Sigmoid colon (tissue), 7 donors: ENCODE data around the gene CDC25B. TPM values are rescaled to one million over a fixed set of nuclear protein-coding genes. Genes with fewer than 3 reads are reported as not detected.

Experiments used
- DNase-seq: peaks from one replicate; pipeline ENCODE4 v3.0.0-alpha.2; 2019
- H3K27ac ChIP-seq, 4 donors: fragments of 200-600 bp; sonication (generic); one replicate each; pipeline ENCODE4 v1.5.1; 2016 to 2019; ENCODE audit warnings: mild to moderate bottlenecking in 1 of 4
- H3K27me3 ChIP-seq, 3 donors: fragments of 200-600 bp; sonication (generic); one replicate each; pipeline ENCODE4 v1.5.1; 2019; ENCODE audit warnings: mild to moderate bottlenecking in 1 of 3
- H3K36me3 ChIP-seq, 4 donors: fragments of 200-600 bp; sonication (generic); one replicate each; pipeline ENCODE4 v1.5.1; 2016 to 2019
- H3K4me1 ChIP-seq, 4 donors: fragments of 200-600 bp; sonication (generic); one replicate each; pipeline ENCODE4 v1.5.1; 2017 to 2019
- H3K4me3 ChIP-seq, 4 donors: fragments of 200-600 bp; sonication (generic); one replicate each; pipeline ENCODE4 v1.5.1; 2017 to 2019; ENCODE audit warnings: mild to moderate bottlenecking in 2 of 4, moderate library complexity in 1 of 4
- H3K9me3 ChIP-seq, 4 donors: fragments of 200-600 bp in 3 of 4; sonication (generic) in 3 of 4; one replicate each; pipeline versions ENCODE4 v1.5.1 to v1.6.1; 2013 to 2019
- CTCF ChIP-seq, 4 experiments: fragments of 450-650 bp in 3 of 4; fragments of 200-600 bp in 1 of 4; IDR thresholded peaks; one replicate each; pipeline ENCODE4 v1.5.1; 2016 to 2019; ENCODE audit warnings: antibody characterized with exemption in 4 of 4, mild to moderate bottlenecking in 3 of 4, moderate library complexity in 2 of 4
- EP300 ChIP-seq, 4 donors: sonication (generic); formaldehyde crosslinking; IDR thresholded peaks; one replicate each; pipeline ENCODE4 v1.6.1; 2017; ENCODE audit warnings: antibody characterized with exemption in 4 of 4
- POLR2A ChIP-seq, 2 donors: fragments of 450-650 bp; IDR thresholded peaks; one replicate each; pipeline ENCODE4 v1.6.1; 2016; ENCODE audit warnings: antibody characterized with exemption in 2 of 2, mild to moderate bottlenecking in 2 of 2, moderate library complexity in 2 of 2
- POLR2AphosphoS5 ChIP-seq, 4 donors: sonication (generic); formaldehyde crosslinking; IDR thresholded peaks; one replicate each; pipeline ENCODE4 v1.6.1; 2017; ENCODE audit warnings: antibody characterized with exemption in 4 of 4
- WGBS, 2 donors: extraction: QIAGEN DNeasy Blood & Tissue Kit; methylation state at CpG; one replicate each; pipeline ENCODE4 v1.1.7; 2013; 5-methylcytosine and 5-hydroxymethylcytosine counted together
- intact Hi-C: fragments of 100-400 bp; cut with DNase I; formaldehyde crosslinking; loops from one replicate; pipeline ENCODE4 v1.15.1; 2023
- polyA plus RNA-seq, 3 donors: library from polyadenylated mRNA; stranded (reverse); fragments of 200-250 nt; gene quantifications; one replicate each; pipeline ENCODE4 v1.2.3, GENCODE V29; 2013
- total RNA-seq, 4 donors: library from RNA; depleted of rRNA; stranded (reverse); fragments of >200 nt; gene quantifications; one replicate each; pipeline ENCODE4 v1.1.0, GENCODE V29; 2016
- donor health status: healthy with polysubstance abuse.
- donor health status: Bipolar disorder and iron deficiency.
- donor health status: healthy.

The CDC25B gene
- total and polyA plus RNA-seq, 7 donors: 12.5 to 65.8 (median 21.8) TPM

- Histone ChIP-seq H3K27ac (peak overlapping the region; percentile 91 to 96 (median 92)), H3K36me3 (no peaks in the 10 kb centered on the region), H3K4me1 (peaks cover 0 to 54% (median 49%) of the 10 kb centered on the region in 4 donors), H3K9me3 (no peaks in the 10 kb centered on the region), H3K27me3 (no peaks in the 10 kb centered on the region), H3K4me3 (peak overlapping the region; percentile 78 to 92 (median 88))
- 2% methylated on average over 51 of the region's 51 CpGs for WGBS, 2 donors
- intact Hi-C loops: loop anchor here (5.0 kb wide), 1 partner anchor 91 kb away; no protein-coding TSS in a partner anchor
- DNase-seq: peak; percentile 91
- TF ChIP-seq CTCF (IDR thresholded peaks at IDR 0.05) (peak in 2 of 4 experiments; percentile 16 to 48), EP300 (IDR thresholded peaks at IDR 0.05) (no peak), POLR2AphosphoS5 (IDR thresholded peaks at IDR 0.05) (peak in 2 of 4 donors; percentile 34), POLR2A (IDR thresholded peaks at IDR 0.05) (no peak)
Measured at GRCh38 chr20:3768342-3769130, 27.6 kb upstream of the CDC25B start.

GRCh38 chr20:3771552-3772058 lies 24.5 kb upstream of the CDC25B start:
- no peaks in the 10 kb centered on the region for H3K9me3 ChIP-seq
- no peak for DNase-seq
- 78 to 83% methylated on average over 7 of the region's 7 CpGs for WGBS, 2 donors
- H3K4me3 ChIP-seq: no peak overlapping the region
- H3K4me1 ChIP-seq: peaks cover 0 to 24% (median 20%) of the 10 kb centered on the region in 4 donors
- intact Hi-C loops: no loop called here
- TF ChIP-seq EP300 (IDR thresholded peaks at IDR 0.05) (no peak), POLR2A (IDR thresholded peaks at IDR 0.05) (no peak)
- no peak overlapping the region for H3K27ac ChIP-seq
- no peaks in the 10 kb centered on the region for H3K27me3 ChIP-seq
- no peaks in the 10 kb centered on the region for H3K36me3 ChIP-seq

GRCh38 chr20:3775457-3776108 lies 20.5 kb upstream of the CDC25B start:
- intact Hi-C loops: no loop called here
- Histone ChIP-seq H3K27me3 (no peaks in the 10 kb centered on the region), H3K4me1 (peaks cover 0 to 20% (median 16%) of the 10 kb centered on the region in 4 donors), H3K27ac (no peak overlapping the region), H3K4me3 (no peak overlapping the region), H3K9me3 (no peaks in the 10 kb centered on the region), H3K36me3 (no peaks in the 10 kb centered on the region)
- WGBS, 2 donors: 90 to 91% methylated on average over 4 of the region's 4 CpGs
- TF ChIP-seq CTCF (IDR thresholded peaks at IDR 0.05) (no peak), EP300 (IDR thresholded peaks at IDR 0.05) (no peak), POLR2A (IDR thresholded peaks at IDR 0.05) (no peak), POLR2AphosphoS5 (IDR thresholded peaks at IDR 0.05) (no peak)
- no peak for DNase-seq

- WGBS, 2 donors: 10 to 11% methylated on average over 16 of the region's 16 CpGs
Measured at GRCh38 chr20:3777381-3777715, 18.8 kb upstream of the CDC25B start.

More at GRCh38 chr20:3777381-3777715, 18.8 kb upstream of the CDC25B start:
- intact Hi-C loops: no loop called here
- Histone ChIP-seq H3K27me3 (no peaks in the 10 kb centered on the region), H3K36me3 (no peaks in the 10 kb centered on the region), H3K4me1 (peaks cover 0 to 31% (median 24%) of the 10 kb centered on the region in 4 donors), H3K27ac (peak overlapping the region in 3 of 4 donors; percentile 47 to 54 (median 48)), H3K9me3 (no peaks in the 10 kb centered on the region), H3K4me3 (peak overlapping the region; percentile 36 to 59 (median 48))
- no peak for DNase-seq
- TF ChIP-seq CTCF (IDR thresholded peaks at IDR 0.05) (no peak), EP300 (IDR thresholded peaks at IDR 0.05) (no peak), POLR2A (IDR thresholded peaks at IDR 0.05) (no peak), POLR2AphosphoS5 (IDR thresholded peaks at IDR 0.05) (no peak)
